K562 (cell line): ENCODE measurements around the gene C12orf43. TPM values are rescaled to one million over a fixed set of nuclear protein-coding genes. Genes with fewer than 3 reads are reported as not detected.
A peak's percentile ranks its signal among the peaks of the same experiment; 100 is the strongest.

ENCODE experiments used
- BCL6 ChIP-seq: fragments of 250-450 bp; sonication (Bioruptor Pico); IDR thresholded peaks from 2 replicates; pipeline ENCODE4 v1.4.0; 2020
- ELF4 ChIP-seq: fragments of 450-650 bp; formaldehyde crosslinking; IDR thresholded peaks from 2 replicates; pipeline ENCODE4 v1.4.0; 2022; ENCODE audit warnings: missing genetic modification characterization
- MAX ChIP-seq: sonication (generic); formaldehyde crosslinking; IDR thresholded peaks from 2 replicates; pipeline ENCODE4 v1.9.0; 2022; ENCODE audit warnings: mild to moderate bottlenecking, missing genetic modification reagents
- MTA3 ChIP-seq: fragments of 450-650 bp; formaldehyde crosslinking; IDR thresholded peaks from 2 replicates; pipeline ENCODE4 v1.6.1; 2017; ENCODE audit warnings: mild to moderate bottlenecking, borderline replicate concordance
- NKRF ChIP-seq: fragments of 450-650 bp; IDR thresholded peaks from 2 replicates; pipeline ENCODE4 v1.6.1; 2016; ENCODE audit warnings: borderline replicate concordance
- RNF2 ChIP-seq: sonication (generic); IDR thresholded peaks from 2 replicates; pipeline ENCODE4 v1.6.1; 2016
- SMAD1 ChIP-seq: fragments of 150-350 bp; IDR thresholded peaks from 2 replicates; pipeline ENCODE4 v1.6.1; 2014; ENCODE audit warnings: low read length, low read depth; ENCODE audit not compliant: partially characterized antibody
- ZC3H4 ChIP-seq: sonication (generic); formaldehyde crosslinking; IDR thresholded peaks from 2 replicates; pipeline ENCODE4 v1.9.0; 2021; ENCODE audit warnings: missing genetic modification reagents, borderline replicate concordance
- ZNF124 ChIP-seq: sonication (generic); formaldehyde crosslinking; IDR thresholded peaks from 2 replicates; pipeline ENCODE4 v1.8.1; 2022; ENCODE audit warnings: missing genetic modification reagents
- ZNF57 ChIP-seq: fragments of 450-650 bp; formaldehyde crosslinking; IDR thresholded peaks from 2 replicates; pipeline ENCODE4 v1.4.0; 2020; ENCODE audit warnings: mild to moderate bottlenecking, moderate library complexity
- ZNF695 ChIP-seq: fragments of 450-650 bp; formaldehyde crosslinking; IDR thresholded peaks from 2 replicates; pipeline ENCODE4 v1.4.0; 2020; ENCODE audit warnings: mild to moderate bottlenecking, moderate library complexity
- ZZZ3 ChIP-seq: fragments of 450-650 bp; IDR thresholded peaks from 2 replicates; pipeline ENCODE4 v1.6.1; 2016; ENCODE audit warnings: antibody characterized with exemption, mild to moderate bottlenecking, moderate library complexity
- polyA plus RNA-seq, 8 experiments: library from polyadenylated mRNA; depleted of rRNA in 4 of 8; stranded (reverse) in 5 of 8; unstranded in 3 of 8; fragments of >200 nt; fragmentation: Nextera tagmentation in 2 of 8; fragmentation: Illumina TruSeq in 1 of 8; extraction: Ambion mirVana in 2 of 8; extraction: Trizol in 1 of 8; gene quantifications; 2 replicates each; pipeline versions ENCODE4 v1.2.1 to v1.2.3, GENCODE V29; 2011 to 2014; ENCODE audit warnings: inconsistent platforms in 1 of 8, missing spikeins in 1 of 8
- total RNA-seq, 7 experiments: library from RNA; depleted of rRNA in 6 of 7; stranded (reverse); fragments of >200 nt in 6 of 7; fragmentation: Illumina TruSeq in 2 of 7; extraction: Trizol in 2 of 7; gene quantifications; 2 replicates each; pipeline versions ENCODE4 v1.2.1 to v1.2.3, GENCODE V29; 2011 to 2021; ENCODE audit warnings: low replicate concordance in 1 of 7
- TF ChIP-seq, protein P1 (sequence below), 2 experiments: fragments of 450-650 bp; IDR thresholded peaks; 2 replicates each; pipeline ENCODE4 v1.6.1; 2016; ENCODE audit warnings: mild to moderate bottlenecking in 2 of 2, borderline replicate concordance in 1 of 2, low read depth in 1 of 2, moderate library complexity in 1 of 2
- TF ChIP-seq, protein P2 (sequence below): sonication (generic); formaldehyde crosslinking; IDR thresholded peaks from 2 replicates; pipeline ENCODE4 v1.8.0; 2022; ENCODE audit warnings: missing genetic modification reagents, mild to moderate bottlenecking, borderline replicate concordance
- TF ChIP-seq, protein P3 (sequence below): fragments of 250-450 bp; sonication (Bioruptor Pico); IDR thresholded peaks from 2 replicates; pipeline ENCODE4 v1.8.0; 2021; ENCODE audit warnings: borderline replicate concordance, mild to moderate bottlenecking, moderate library complexity; ENCODE audit not compliant: poor library complexity, severe bottlenecking

The C12orf43 gene
- total and polyA plus RNA-seq, 9 of the 15 experiments (the other 6 are each of a cell fraction or from before 2014, with no cell fraction given): 4.3 to 22.2 (median 16.8) TPM

GRCh38 chr12:121015825-121016766 is at the start of gene C12orf43 (continued):
- TF ChIP-seq MAX (CRISPR knock-in tag) (peak; percentile 80), ZC3H4 (CRISPR knock-in tag) (no peak), BCL6 (CRISPR knock-in tag) (0 out of 2 replicates have a peak, but pooled peaks have one; percentile 20), ELF4 (peak; percentile 75; the same call in 1 of the 2 replicates), ZNF57 (CRISPR knock-in tag) (no peak), SMAD1 (peak; percentile 28), ZZZ3 (no peak), ZNF695 (no peak), NKRF (peak; percentile 95), MTA3 (peak; percentile 72; the same call in 1 of the 2 replicates), RNF2 (no peak), ZNF124 (CRISPR knock-in tag) (no peak)
- TF ChIP-seq, protein P1, sequence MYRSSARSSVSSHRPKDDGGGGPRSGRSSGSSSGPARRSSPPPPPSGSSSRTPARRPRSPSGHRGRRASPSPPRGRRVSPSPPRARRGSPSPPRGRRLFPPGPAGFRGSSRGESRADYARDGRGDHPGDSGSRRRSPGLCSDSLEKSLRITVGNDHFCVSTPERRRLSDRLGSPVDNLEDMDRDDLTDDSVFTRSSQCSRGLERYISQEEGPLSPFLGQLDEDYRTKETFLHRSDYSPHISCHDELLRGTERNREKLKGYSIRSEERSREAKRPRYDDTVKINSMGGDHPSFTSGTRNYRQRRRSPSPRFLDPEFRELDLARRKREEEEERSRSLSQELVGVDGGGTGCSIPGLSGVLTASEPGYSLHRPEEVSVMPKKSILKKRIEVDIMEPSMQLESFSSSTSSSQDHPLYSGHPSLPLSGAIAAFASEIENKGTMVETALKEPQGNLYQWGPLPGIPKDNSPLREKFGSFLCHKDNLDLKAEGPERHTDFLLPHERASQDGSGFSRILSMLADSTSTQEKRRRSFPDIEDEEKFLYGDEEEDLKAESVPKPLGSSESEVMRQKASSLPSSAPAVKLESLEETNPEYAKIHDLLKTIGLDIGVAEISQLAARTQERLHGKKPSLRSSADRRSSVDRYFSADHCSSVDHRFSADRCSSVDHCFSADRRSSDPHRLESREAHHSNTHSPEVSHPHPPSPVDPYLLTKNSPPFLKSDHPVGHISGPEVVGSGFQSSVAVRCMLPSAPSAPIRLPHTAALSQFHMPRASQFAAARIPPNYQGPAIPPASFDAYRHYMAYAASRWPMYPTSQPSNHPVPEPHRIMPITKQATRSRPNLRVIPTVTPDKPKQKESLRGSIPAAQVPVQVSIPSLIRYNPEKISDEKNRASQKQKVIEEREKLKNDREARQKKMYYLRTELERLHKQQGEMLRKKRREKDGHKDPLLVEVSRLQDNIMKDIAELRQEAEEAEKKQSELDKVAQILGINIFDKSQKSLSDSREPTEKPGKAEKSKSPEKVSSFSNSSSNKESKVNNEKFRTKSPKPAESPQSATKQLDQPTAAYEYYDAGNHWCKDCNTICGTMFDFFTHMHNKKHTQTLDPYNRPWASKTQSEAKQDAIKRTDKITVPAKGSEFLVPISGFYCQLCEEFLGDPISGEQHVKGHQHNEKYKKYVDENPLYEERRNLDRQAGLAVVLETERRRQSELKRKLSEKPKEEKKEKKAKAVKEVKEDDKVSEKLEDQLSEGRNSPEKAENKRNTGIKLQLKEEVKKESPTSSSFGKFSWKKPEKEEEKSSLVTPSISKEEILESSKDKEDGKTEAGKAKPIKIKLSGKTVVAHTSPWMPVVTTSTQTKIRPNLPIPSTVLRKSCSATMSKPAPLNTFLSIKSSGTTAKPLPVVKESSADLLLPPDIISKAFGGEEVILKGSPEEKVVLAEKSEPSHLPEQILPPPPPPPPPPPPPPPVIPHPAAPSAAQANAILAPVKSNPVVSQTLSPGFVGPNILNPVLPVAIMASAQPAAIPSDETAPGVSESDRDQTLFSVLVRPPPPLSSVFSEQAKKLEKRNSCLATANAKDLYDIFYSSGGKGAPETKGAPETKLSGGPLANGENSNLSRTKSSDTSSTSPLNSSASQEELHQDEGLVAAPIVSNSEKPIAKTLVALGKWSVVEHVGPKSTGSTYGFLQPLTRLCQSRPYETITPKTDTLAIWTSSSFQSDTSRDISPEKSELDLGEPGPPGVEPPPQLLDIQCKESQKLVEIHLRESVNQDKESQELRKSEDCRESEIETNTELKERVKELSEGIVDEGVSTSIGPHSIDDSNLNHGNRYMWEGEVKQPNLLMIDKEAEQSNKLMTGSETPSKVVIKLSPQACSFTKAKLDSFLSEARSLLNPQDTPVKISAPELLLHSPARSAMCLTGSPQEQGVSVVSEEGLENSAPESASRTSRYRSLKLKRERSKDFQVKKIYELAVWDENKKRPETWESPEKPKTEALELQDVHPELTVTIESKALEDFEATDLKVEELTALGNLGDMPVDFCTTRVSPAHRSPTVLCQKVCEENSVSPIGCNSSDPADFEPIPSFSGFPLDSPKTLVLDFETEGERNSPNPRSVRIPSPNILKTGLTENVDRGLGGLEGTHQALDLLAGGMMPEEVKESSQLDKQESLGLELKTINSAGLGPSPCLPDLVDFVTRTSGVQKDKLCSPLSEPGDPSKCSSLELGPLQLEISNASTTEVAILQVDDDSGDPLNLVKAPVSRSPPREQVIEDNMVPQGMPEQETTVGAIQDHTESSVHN (IDR thresholded peaks at IDR 0.05; ENCODE audit: borderline replicate concordance in 1 of 2, low read depth in 1 of 2): no peak
- TF ChIP-seq, protein P2, sequence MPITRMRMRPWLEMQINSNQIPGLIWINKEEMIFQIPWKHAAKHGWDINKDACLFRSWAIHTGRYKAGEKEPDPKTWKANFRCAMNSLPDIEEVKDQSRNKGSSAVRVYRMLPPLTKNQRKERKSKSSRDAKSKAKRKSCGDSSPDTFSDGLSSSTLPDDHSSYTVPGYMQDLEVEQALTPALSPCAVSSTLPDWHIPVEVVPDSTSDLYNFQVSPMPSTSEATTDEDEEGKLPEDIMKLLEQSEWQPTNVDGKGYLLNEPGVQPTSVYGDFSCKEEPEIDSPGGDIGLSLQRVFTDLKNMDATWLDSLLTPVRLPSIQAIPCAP (CRISPR knock-in tag): no peak
- TF ChIP-seq, protein P3, sequence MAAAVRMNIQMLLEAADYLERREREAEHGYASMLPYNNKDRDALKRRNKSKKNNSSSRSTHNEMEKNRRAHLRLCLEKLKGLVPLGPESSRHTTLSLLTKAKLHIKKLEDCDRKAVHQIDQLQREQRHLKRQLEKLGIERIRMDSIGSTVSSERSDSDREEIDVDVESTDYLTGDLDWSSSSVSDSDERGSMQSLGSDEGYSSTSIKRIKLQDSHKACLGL (CRISPR knock-in tag): peak; percentile 86
